GM19452 (cell line): ENCODE measurements around the gene C21orf58.
"Not testable (repeated sequence)": the region's sequence is repeated elsewhere in the genome, so short reads cannot be mapped to it uniquely, and the experiment has no call there.

Source experiments
- ATAC-seq: cut with Tn5 transposase; IDR thresholded peaks from one replicate; pipeline ENCODE4 v1.9.1; 2021; ENCODE audit not compliant: unreplicated experiment

Gene C21orf58

GRCh38 chr21:46325073-46325912, 1.6 kb upstream of the C21orf58 start:
- ATAC-seq = peak; percentile 1

GRCh38 chr21:46324390-46325072, 861 bp upstream of the C21orf58 start:
- ATAC-seq = peak; percentile 55

- peak; percentile 10 for ATAC-seq
These were observed 402 bp downstream of the C21orf58 start for GRCh38 chr21:46323227-46323709.

GRCh38 chr21:46322351-46323226, 1.1 kb downstream of the C21orf58 start:
- no peak for ATAC-seq

- no peak for ATAC-seq
These were observed 3.3 kb downstream of the C21orf58 start for GRCh38 chr21:46320331-46320801.

GRCh38 chr21:46319186-46319585, 4.5 kb downstream of the C21orf58 start:
- ATAC-seq = no peak

- no peak for ATAC-seq
These were observed 5.2 kb downstream of the C21orf58 start for GRCh38 chr21:46318464-46318845.

GRCh38 chr21:46317710-46318463, 5.8 kb downstream of the C21orf58 start:
- no peak for ATAC-seq

- ATAC-seq = no peak
These were observed 6.9 kb downstream of the C21orf58 start for GRCh38 chr21:46316708-46317324.

GRCh38 chr21:46314441-46315020, 9.1 kb downstream of the C21orf58 start:
- no peak for ATAC-seq

GRCh38 chr21:46312949-46313348, 10.7 kb downstream of the C21orf58 start:
- no peak for ATAC-seq

GRCh38 chr21:46311568-46311967, 12.1 kb downstream of the C21orf58 start:
- ATAC-seq = no peak

GRCh38 chr21:46310260-46310659, 13.4 kb downstream of the C21orf58 start:
- ATAC-seq = not testable (repeated sequence)

- no peak for ATAC-seq
These were observed 15.2 kb downstream of the C21orf58 start for GRCh38 chr21:46308431-46308830.

GRCh38 chr21:46307625-46308024, 16.0 kb downstream of the C21orf58 start:
- ATAC-seq = no peak

GRCh38 chr21:46304955-46305354, 18.7 kb downstream of the C21orf58 start:
- no peak for ATAC-seq

GRCh38 chr21:46304437-46304836, 19.2 kb downstream of the C21orf58 start:
- no peak for ATAC-seq

GRCh38 chr21:46301759-46302158, 21.9 kb downstream of the C21orf58 start:
- ATAC-seq = no peak

- ATAC-seq = no peak
These were observed 24.5 kb downstream of the C21orf58 start for GRCh38 chr21:46299167-46299566.
